T-cell (primary cell): ENCODE results near the gene RAI1. TPM values are rescaled to one million over a fixed set of nuclear protein-coding genes. Genes with fewer than 3 reads are reported as not detected.

Experiments used
- ATAC-seq, 4 experiments: fragments of 200-7000 bp in 3 of 4; fragments of 150-1000 bp in 1 of 4; cut with Tn5 transposase; replicated peaks in 1 of 4; 1 replicate in 3 of 4; 2 replicates in 1 of 4; pipeline ENCODE4 v1.10.0; 2021; ENCODE audit warnings: moderate library complexity in 3 of 4, mild to moderate bottlenecking in 2 of 4, moderate number of reproducible peaks in 1 of 4
- CTCF ChIA-PET, 2 donors: fragments of 300-600 bp; sonication (Branson Sonifier 250); formaldehyde crosslinking; loops; one replicate each; lab custom pipeline; 2022; ENCODE audit warnings: antibody characterized with exemption in 2 of 2; lab: Charles Lee
- POLR2A ChIA-PET, 2 donors: fragments of 300-600 bp; sonication (Branson Sonifier 250); formaldehyde crosslinking; loops; one replicate each; lab custom pipeline; 2022; ENCODE audit warnings: antibody characterized with exemption in 2 of 2; lab: Charles Lee
- DNase-seq, 35 experiments: peaks; one replicate each; pipeline versions ENCODE4 v3.0.0 to v3.0.0-alpha.2; 2013 to 2023
- H3K27ac ChIP-seq: one replicate; pipeline ENCODE4 v1.5.1; 2013; ENCODE audit warnings: low read length
- H3K27me3 ChIP-seq, 2 experiments: replicated peaks in 1 of 2; 1 replicate in 1 of 2; 2 replicates in 1 of 2; pipeline versions ENCODE4 v1.6.1 to v1.7.0; 2013; ENCODE audit warnings: low read length in 1 of 2, mixed read lengths in 1 of 2; ENCODE audit not compliant: control insufficient read depth in 2 of 2, insufficient read depth in 2 of 2; ENCODE audit errors: extremely low read depth in 1 of 2
- H3K36me3 ChIP-seq, 2 donors: 1 replicate in 1 of 2; 2 replicates in 1 of 2; pipeline versions ENCODE4 v1.6.1 to v1.7.0; 2013; ENCODE audit warnings: low read length in 1 of 2; ENCODE audit not compliant: control insufficient read depth in 2 of 2, insufficient read depth in 1 of 2; ENCODE audit errors: extremely low read depth in 1 of 2
- H3K4me1 ChIP-seq, 2 experiments: 1 replicate in 1 of 2; 2 replicates in 1 of 2; pipeline versions ENCODE4 v1.6.1 to v1.7.0; 2013; ENCODE audit warnings: low read length in 2 of 2, mixed read lengths in 1 of 2; ENCODE audit not compliant: insufficient read depth in 2 of 2, control insufficient read depth in 1 of 2; ENCODE audit errors: extremely low read depth in 1 of 2
- H3K4me3 ChIP-seq, 2 donors: 1 replicate in 1 of 2; 2 replicates in 1 of 2; pipeline versions ENCODE4 v1.5.1 to v1.7.0; 2013; ENCODE audit warnings: mild to moderate bottlenecking in 2 of 2, low read length in 1 of 2, moderate library complexity in 1 of 2; ENCODE audit not compliant: control insufficient read depth in 1 of 2; ENCODE audit errors: extremely low read depth in 1 of 2
- H3K9me3 ChIP-seq: 2 replicates; pipeline ENCODE4 v1.7.0; 2013
- H3K27ac Mint-ChIP-seq, 2 donors: one replicate each; pipeline ENCODE4 v1.8.0; 2020 to 2021; ENCODE audit warnings: mild to moderate bottlenecking in 2 of 2, mixed read lengths in 2 of 2
- H3K27me3 Mint-ChIP-seq, 2 donors: one replicate each; pipeline ENCODE4 v1.8.0; 2021 to 2022; ENCODE audit warnings: mixed read lengths in 2 of 2
- H3K36me3 Mint-ChIP-seq: one replicate; pipeline ENCODE4 v1.8.0; 2021; ENCODE audit warnings: mixed read lengths
- H3K4me1 Mint-ChIP-seq, 3 donors: one replicate each; pipeline ENCODE4 v1.8.0; 2020 to 2022; ENCODE audit warnings: mixed read lengths in 3 of 3, mild to moderate bottlenecking in 1 of 3
- H3K4me3 Mint-ChIP-seq, 3 donors: one replicate each; pipeline ENCODE4 v1.8.0; 2020 to 2022; ENCODE audit warnings: mild to moderate bottlenecking in 3 of 3, mixed read lengths in 3 of 3, moderate library complexity in 3 of 3
- H3K9me3 Mint-ChIP-seq, 3 donors: one replicate each; pipeline ENCODE4 v1.8.0; 2020 to 2022; ENCODE audit warnings: mixed read lengths in 3 of 3
- WGBS: methylation state at CpG from one replicate; pipeline ENCODE4 v1.1.5; 2013; ENCODE audit warnings: missing lambda C conversion rate; ENCODE audit not compliant: insufficient coverage; 5-methylcytosine and 5-hydroxymethylcytosine counted together
- total RNA-seq, 35 experiments: library from RNA in 6 of 35; stranded (reverse) in 6 of 35; fragments of 120-200 nt in 1 of 35; gene quantifications; one replicate each; pipeline versions ENCODE4 v1.2.1 to v1.2.4 and lab custom pipeline; 2013 to 2026

The RAI1 gene
- total RNA-seq, 5 donors from 2014 or later (not counting 1 experiment from before 2014, with no cell fraction given): 20.1 to 31.2 (median 24.5) TPM

- H3K27me3 ChIP-seq: no peaks in the 10 kb centered on the region
- H3K36me3 Mint-ChIP-seq: peaks cover under 1% of the 10 kb centered on the region
- H3K4me3 ChIP-seq: peak overlapping the region; percentile 63 to 92
- peak overlapping the region; percentile 98 for H3K27ac ChIP-seq
- H3K27me3 Mint-ChIP-seq: no peaks in the 10 kb centered on the region
- peak overlapping the region; percentile 84 to 96 (median 85) for H3K4me3 Mint-ChIP-seq
- ATAC-seq (no peak), DNase-seq (no peak)
- H3K9me3 ChIP-seq: no peaks in the 10 kb centered on the region
- H3K4me1 Mint-ChIP-seq: peaks cover 56 to 66% (median 65%) of the 10 kb centered on the region in 3 donors
- ChIA-PET CTCF (interaction anchor here (0.6 to 2.4 kb wide), 4 partner anchors 12 to 23 kb away, joined by 3 to 16 read pairs (median 5); no protein-coding TSS in a partner anchor), POLR2A (interaction anchor here (0.6 to 1.9 kb wide), 3 partner anchors 12 to 13 kb away, joined by 4 to 25 read pairs (median 6); no protein-coding TSS in a partner anchor)
- peak overlapping the region; percentile 85 to 91 for H3K27ac Mint-ChIP-seq
- WGBS: 89% methylated on average over 2 of the region's 3 CpGs
- H3K36me3 ChIP-seq: peaks cover 0 to under 1% of the 10 kb centered on the region in 2 donors
- peaks cover 42 to 72% of the 10 kb centered on the region in 2 experiments for H3K4me1 ChIP-seq
- no peaks in the 10 kb centered on the region for H3K9me3 Mint-ChIP-seq
Observed at GRCh38 chr17:17837380-17837821, 156.1 kb downstream of the RAI1 start.

DNA sequence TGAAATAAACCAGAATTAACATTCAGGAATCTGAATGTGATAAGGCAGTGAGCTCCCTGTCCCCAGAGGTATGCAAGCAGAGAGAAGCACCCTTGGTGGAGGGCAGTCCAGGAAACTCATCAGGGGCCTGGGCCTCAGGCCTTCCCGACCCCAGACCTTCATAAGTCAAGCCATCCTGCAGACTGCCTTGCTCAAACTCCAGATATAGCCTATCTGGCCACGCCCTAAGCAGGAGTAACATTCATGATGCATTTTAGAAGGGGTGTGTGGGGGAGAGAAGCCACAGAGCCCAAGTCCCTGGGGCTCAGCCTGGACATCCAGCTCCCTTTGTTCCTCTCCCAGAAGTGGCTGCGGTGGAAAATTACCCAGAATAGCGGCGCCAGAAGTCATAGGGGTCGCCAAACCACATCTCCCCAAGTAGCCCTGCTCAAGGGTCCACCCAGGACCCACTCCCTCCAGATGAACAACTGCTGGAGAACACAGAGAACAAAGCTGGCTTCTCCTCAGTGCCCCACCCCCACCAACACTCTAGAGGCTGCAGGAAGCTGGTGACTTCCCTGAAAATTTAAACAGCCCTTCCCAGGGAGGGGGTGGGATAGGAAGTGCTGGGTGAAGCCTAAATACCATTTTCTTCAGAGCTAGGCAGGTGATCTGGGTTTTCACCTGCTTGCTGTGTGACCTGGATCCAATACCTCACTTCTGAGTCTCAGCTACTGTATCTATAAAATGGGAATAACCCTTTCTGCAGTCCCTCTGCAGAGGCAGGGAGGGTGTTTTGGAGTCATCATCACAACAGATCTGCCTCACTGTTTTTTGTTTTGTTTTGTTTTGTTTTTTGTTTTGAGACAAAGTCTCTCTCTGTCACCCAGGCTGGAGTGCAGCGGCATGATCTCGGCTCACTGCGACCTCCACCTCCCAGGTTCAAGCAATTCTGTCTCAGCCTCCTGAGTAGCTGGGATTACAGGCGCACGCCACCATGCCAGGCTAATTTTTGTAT, 157.0 kb downstream of the RAI1 start:
- Mint-ChIP-seq H3K36me3 (no peaks in the 10 kb centered on the region), H3K27me3 (no peaks in the 10 kb centered on the region), H3K9me3 (no peaks in the 10 kb centered on the region), H3K4me1 (peaks cover 51 to 65% (median 63%) of the 10 kb centered on the region in 3 donors), H3K4me3 (peak overlapping the region; percentile 50 to 96 (median 85)), H3K27ac (peak overlapping the region in 1 of 2 donors; percentile 91)
- Histone ChIP-seq H3K4me1 (peaks cover 42 to 70% of the 10 kb centered on the region in 2 experiments), H3K9me3 (no peaks in the 10 kb centered on the region), H3K27me3 (no peaks in the 10 kb centered on the region), H3K27ac (peak overlapping the region; percentile 98), H3K4me3 (peak overlapping the region in 1 of 2 donors; percentile 17), H3K36me3 (no peaks in the 10 kb centered on the region)
- 63% methylated on average over 4 of the region's 11 CpGs for WGBS
- DNase-seq (peak in 2 of 35 experiments; percentile 26 to 37), ATAC-seq (no peak)
- ChIA-PET CTCF (interaction anchor here (0.6 to 2.4 kb wide), 4 partner anchors 11 to 24 kb away, joined by 3 to 6 read pairs (median 4); no protein-coding TSS in a partner anchor), POLR2A (interaction anchor here (0.5 to 0.9 kb wide), 6 partner anchors 11 to 133 kb away, joined by 3 to 6 read pairs (median 4); no protein-coding TSS in a partner anchor)

- ATAC-seq: peak; percentile 67 to 76 (median 72)
- Histone ChIP-seq H3K27ac (peak overlapping the region; percentile 95), H3K27me3 (no peaks in the 10 kb centered on the region), H3K4me3 (peak overlapping the region; percentile 56 to 66), H3K4me1 (peaks cover 30 to 55% of the 10 kb centered on the region in 2 experiments), H3K9me3 (no peaks in the 10 kb centered on the region), H3K36me3 (no peaks in the 10 kb centered on the region)
- peak; percentile 54 to 89 (median 70) for DNase-seq
- no peaks in the 10 kb centered on the region for H3K36me3 Mint-ChIP-seq
- H3K9me3 Mint-ChIP-seq: no peaks in the 10 kb centered on the region
- H3K27me3 Mint-ChIP-seq: no peaks in the 10 kb centered on the region
- ChIA-PET CTCF (interaction anchor here in 1 of 2 donors (0.5 to 2.4 kb wide), 3 partner anchors 9 to 63 kb away, joined by 5 to 6 read pairs (median 6); no protein-coding TSS in a partner anchor), POLR2A (interaction anchor here (0.7 kb wide), 2 partner anchors 10 to 446 kb away, joined by 3 to 7 read pairs; no protein-coding TSS in a partner anchor)
- 6% methylated on average over 63 of the region's 71 CpGs for WGBS
- H3K4me1 Mint-ChIP-seq: peaks cover 33 to 48% (median 46%) of the 10 kb centered on the region in 3 donors
- H3K27ac Mint-ChIP-seq: peak overlapping the region; percentile 59 to 86
- peak overlapping the region; percentile 71 to 96 (median 75) for H3K4me3 Mint-ChIP-seq
Observed at GRCh38 chr17:17839791-17840707, 158.8 kb downstream of the RAI1 start.

- no peaks in the 10 kb centered on the region for H3K9me3 Mint-ChIP-seq
- peak overlapping the region; percentile 95 for H3K27ac ChIP-seq
- CTCF ChIA-PET: interaction anchor here in 1 of 2 donors (0.5 to 1.0 kb wide), 2 partner anchors 9 to 384 kb away, joined by 3 to 6 read pairs; partner anchors contain the start of gene LLGL1
- no peaks in the 10 kb centered on the region for H3K36me3 Mint-ChIP-seq
- 100% methylated on average over 1 of the region's 7 CpGs for WGBS
- H3K27me3 ChIP-seq: no peaks in the 10 kb centered on the region
- peaks cover 24 to 39% (median 36%) of the 10 kb centered on the region in 3 donors for H3K4me1 Mint-ChIP-seq
- no peak for ATAC-seq
- no peaks in the 10 kb centered on the region for H3K36me3 ChIP-seq
- POLR2A ChIA-PET: interaction anchor here (0.7 kb wide), 2 partner anchors 9 to 445 kb away, joined by 3 to 7 read pairs; no protein-coding TSS in a partner anchor
- no peak for DNase-seq
- no peaks in the 10 kb centered on the region for H3K9me3 ChIP-seq
- peak overlapping the region in 1 of 2 donors; percentile 66 for H3K4me3 ChIP-seq
- peak overlapping the region; percentile 86 to 89 for H3K27ac Mint-ChIP-seq
- H3K4me3 Mint-ChIP-seq: peak overlapping the region; percentile 67 to 96 (median 79)
- H3K4me1 ChIP-seq: peaks cover 21 to 45% of the 10 kb centered on the region in 2 experiments
- H3K27me3 Mint-ChIP-seq: no peaks in the 10 kb centered on the region
Observed at GRCh38 chr17:17840751-17841591, 159.7 kb downstream of the RAI1 start.

DNA sequence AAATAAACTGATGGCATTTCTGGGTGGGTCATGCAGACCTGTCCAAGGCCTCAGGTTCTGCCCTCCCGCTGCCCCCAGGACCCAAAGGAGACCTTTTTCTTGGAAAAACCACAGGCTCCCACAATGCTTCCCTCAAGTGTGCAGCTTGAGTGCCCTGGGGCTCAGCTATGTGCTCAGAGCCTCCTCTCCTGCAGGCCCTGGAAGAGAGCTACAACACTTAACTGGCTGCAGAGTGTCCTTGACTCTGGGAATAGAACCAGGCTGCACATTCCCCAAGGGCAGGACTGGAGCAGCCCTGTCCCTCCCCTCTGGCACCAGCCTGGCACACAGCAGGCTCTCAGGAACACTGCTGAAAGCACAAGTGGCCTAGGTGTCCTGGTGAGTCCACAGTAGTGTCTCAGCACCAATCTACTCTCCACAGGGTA, 160.4 kb downstream of the RAI1 start:
- no peak overlapping the region for H3K4me3 ChIP-seq
- no peak for ATAC-seq
- H3K36me3 ChIP-seq: peaks cover 0 to 6% of the 10 kb centered on the region in 2 donors
- ChIA-PET POLR2A (no interaction called here), CTCF (interaction anchor here in 1 of 2 donors (0.5 to 1.0 kb wide), 2 partner anchors 8 to 384 kb away, joined by 3 to 6 read pairs; partner anchors contain the start of gene LLGL1)
- H3K4me3 Mint-ChIP-seq: peak overlapping the region in 1 of 3 donors; percentile 96
- no peaks in the 10 kb centered on the region for H3K36me3 Mint-ChIP-seq
- no peak overlapping the region for H3K27ac ChIP-seq
- no peaks in the 10 kb centered on the region for H3K27me3 Mint-ChIP-seq
- H3K9me3 Mint-ChIP-seq: no peaks in the 10 kb centered on the region
- no peaks in the 10 kb centered on the region for H3K9me3 ChIP-seq
- peaks cover 21 to 44% of the 10 kb centered on the region in 2 experiments for H3K4me1 ChIP-seq
- H3K27ac Mint-ChIP-seq: peak overlapping the region; percentile 11 to 86
- H3K27me3 ChIP-seq: no peaks in the 10 kb centered on the region
- WGBS: 75% methylated on average over 1 of the region's 1 CpG
- DNase-seq: no peak
- H3K4me1 Mint-ChIP-seq: peaks cover 26 to 43% (median 38%) of the 10 kb centered on the region in 3 donors
